ELR (cell line): ENCODE results near the gene C16orf87.
"Not testable (repeated sequence)": the region's sequence is repeated elsewhere in the genome, so short reads cannot be mapped to it uniquely, and the experiment has no call there.

ENCODE experiments used
- DNase-seq: peaks from one replicate; pipeline ENCODE4 v3.0.0-alpha.2; 2015; ENCODE audit warnings: low read depth

C16orf87 gene

GRCh38 chr16:46830902-46831647, at the start of gene C16orf87:
Gene C16orf87 (minus strand): TSS chr16:46831180. CDS start chr16:46831149, 31 bp downstream.
- DNase-seq, result peak; percentile 95

GRCh38 chr16:46875243-46875642, 44.3 kb upstream of the C16orf87 start:
- no peak for DNase-seq

- no peak for DNase-seq
Measured at GRCh38 chr16:46873201-46873600, 42.2 kb upstream of the C16orf87 start.

GRCh38 chr16:46871597-46871996, 40.6 kb upstream of the C16orf87 start:
- no peak for DNase-seq

GRCh38 chr16:46868891-46869290, 37.9 kb upstream of the C16orf87 start:
- DNase-seq, result not testable (repeated sequence)

GRCh38 chr16:46867486-46867885, 36.5 kb upstream of the C16orf87 start:
- DNase-seq, result not testable (repeated sequence)

- DNase-seq, result no peak
Measured at GRCh38 chr16:46866286-46866685, 35.3 kb upstream of the C16orf87 start.

- peak; percentile 74 for DNase-seq
Measured at GRCh38 chr16:46862555-46863447, 31.8 kb upstream of the C16orf87 start.

- DNase-seq, result peak; percentile 97
Measured at GRCh38 chr16:46859719-46860152, 28.8 kb upstream of the C16orf87 start.

GRCh38 chr16:46858151-46858550, 27.2 kb upstream of the C16orf87 start:
- DNase-seq, result no peak

GRCh38 chr16:46857368-46857945, 26.5 kb upstream of the C16orf87 start:
- peak; percentile 77 for DNase-seq

GRCh38 chr16:46855389-46855788, 24.4 kb upstream of the C16orf87 start:
- no peak for DNase-seq

- no peak for DNase-seq
Measured at GRCh38 chr16:46854846-46855245, 23.9 kb upstream of the C16orf87 start.

- DNase-seq, result peak; percentile 76
Measured at GRCh38 chr16:46853713-46854443, 22.9 kb upstream of the C16orf87 start.

- DNase-seq, result no peak
Measured at GRCh38 chr16:46852130-46852529, 21.1 kb upstream of the C16orf87 start.

GRCh38 chr16:46850619-46851555, 19.9 kb upstream of the C16orf87 start:
- DNase-seq, result no peak

- DNase-seq, result no peak
Measured at GRCh38 chr16:46848768-46849764, 18.1 kb upstream of the C16orf87 start.

- DNase-seq, result no peak
Measured at GRCh38 chr16:46845952-46846351, 15.0 kb upstream of the C16orf87 start.

GRCh38 chr16:46844771-46845170, 13.8 kb upstream of the C16orf87 start:
- DNase-seq, result no peak
